Stimulated activated CD8-positive, alpha-beta memory T cell treated with anti-CD3 and anti-CD28 coated beads, Interleukin-4, amount 100 ng/mL, for 24 hours (primary cell): ENCODE measurements around the gene ADGRE2.
"Not testable (repeated sequence)": the region's sequence is repeated elsewhere in the genome, so short reads cannot be mapped to it uniquely, and the experiment has no call there.

ENCODE experiments used
- DNase-seq: peaks from one replicate; pipeline ENCODE4 v3.0.0-alpha.2; 2020; ENCODE audit warnings: low read depth

Gene ADGRE2

DNA sequence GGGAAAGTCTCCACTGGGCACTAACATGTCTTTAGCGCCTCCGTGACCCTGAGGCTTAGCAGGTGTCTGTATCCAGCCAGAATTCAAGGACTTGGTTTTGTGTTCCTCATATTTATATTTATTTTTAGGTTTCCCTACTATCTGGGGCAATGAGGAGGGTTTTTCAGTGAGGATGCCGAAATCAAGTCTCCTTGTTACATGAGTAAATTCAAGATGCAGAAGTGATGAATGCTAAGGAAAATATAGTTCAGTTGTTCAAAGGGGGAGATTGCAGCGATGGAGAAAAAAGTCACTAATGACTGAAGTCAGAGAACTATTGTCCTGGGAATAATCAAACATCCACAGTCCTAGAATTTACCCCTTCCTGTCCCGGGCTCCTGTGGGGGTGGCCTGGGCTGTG lies 791 bp upstream of the ADGRE2 start:
- no peak for DNase-seq

DNA sequence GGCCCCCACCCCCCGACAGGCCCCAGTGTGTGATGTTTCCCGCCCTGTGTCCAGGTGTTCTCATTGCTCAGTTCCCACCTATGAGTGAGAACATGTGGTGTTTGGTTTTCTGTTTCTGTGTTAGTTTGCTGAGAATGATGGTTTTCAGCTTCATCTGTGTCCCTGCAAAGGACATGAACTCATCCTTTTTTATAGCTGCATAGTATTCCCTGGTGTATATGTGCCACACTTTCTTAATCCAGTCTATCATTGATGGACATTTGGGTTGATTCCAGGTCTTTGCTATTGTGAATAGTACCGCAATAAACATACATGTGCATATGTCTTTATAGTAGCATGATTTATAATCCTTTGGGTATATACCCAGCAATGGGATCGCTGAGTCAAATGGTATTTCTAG lies 715 bp downstream of the ADGRE2 start:
- not testable (repeated sequence) for DNase-seq

DNA sequence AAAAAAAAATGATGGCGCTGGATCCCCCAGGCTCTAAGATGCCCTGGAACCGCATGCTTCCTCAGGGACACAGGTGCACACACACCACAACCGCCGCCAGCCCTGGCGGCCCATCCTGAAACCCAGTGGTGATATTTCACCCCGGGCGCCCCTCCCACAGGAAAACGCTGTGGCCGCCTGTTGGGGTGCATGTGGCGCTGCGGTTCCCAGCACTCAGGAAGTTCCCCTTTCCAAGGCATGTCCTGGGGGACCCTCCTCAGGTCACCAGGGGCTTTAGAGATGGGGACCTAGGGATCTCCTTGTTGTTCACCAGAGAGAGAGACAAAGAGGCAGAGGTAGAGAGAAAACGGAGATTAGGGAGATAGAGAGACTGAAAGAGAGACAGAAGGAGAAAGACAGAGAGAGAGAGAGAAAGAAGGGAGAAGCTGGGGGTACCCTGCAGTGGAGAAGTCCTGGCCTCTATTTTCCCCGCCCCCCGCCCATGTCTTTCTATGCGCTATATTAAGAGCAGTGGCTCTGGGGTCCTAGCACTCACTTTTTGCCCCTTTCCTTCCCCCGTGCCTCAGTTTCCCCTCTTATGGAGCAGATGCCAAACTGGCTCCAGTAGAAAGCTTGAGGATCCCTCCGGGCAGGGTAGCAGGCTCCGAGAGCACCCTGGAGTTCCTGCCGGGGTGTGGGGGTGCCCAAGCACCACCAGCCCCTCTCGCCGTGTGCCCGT lies 2.3 kb downstream of the ADGRE2 start:
- no peak for DNase-seq

DNA sequence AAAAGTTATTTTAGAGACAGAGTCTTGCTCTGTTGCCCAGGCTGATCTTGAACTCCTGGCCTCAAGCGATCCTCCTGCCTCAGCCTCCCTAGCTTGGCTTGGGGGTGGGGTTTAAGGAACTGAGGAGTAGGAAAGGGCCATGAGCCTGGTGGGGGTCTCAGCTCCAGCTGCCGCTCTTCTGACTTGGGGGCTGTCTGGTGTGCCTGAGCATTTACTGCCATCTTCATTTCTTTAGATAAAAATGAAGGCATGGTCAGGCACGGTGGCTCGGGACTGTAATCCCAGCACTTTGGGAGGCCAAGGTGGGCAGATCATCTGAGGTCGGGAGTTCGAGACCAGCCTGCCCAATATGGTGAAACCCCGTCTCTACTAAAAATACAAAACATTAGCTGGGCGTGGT lies 3.0 kb downstream of the ADGRE2 start:
- not testable (repeated sequence) for DNase-seq

DNA sequence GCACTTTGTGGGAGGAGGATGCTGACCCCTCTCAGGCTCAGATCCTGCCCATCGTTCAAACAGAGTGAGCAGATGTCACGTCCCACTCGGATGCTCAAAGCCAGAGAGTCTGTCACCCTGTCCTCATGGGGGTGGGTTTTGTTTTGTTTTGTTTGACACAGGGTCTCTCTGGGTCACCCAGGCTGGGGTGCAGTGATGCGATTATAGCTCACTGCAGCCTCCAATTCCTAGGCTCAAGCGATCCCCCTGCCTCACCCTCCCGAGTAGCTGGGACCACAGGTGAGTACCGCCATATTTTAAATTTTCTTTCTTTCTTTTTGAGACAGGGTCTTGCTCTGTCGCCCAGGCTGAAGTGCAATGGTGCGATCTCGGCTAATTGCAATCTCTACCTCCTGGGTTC lies 4.0 kb downstream of the ADGRE2 start:
- DNase-seq = no peak

DNA sequence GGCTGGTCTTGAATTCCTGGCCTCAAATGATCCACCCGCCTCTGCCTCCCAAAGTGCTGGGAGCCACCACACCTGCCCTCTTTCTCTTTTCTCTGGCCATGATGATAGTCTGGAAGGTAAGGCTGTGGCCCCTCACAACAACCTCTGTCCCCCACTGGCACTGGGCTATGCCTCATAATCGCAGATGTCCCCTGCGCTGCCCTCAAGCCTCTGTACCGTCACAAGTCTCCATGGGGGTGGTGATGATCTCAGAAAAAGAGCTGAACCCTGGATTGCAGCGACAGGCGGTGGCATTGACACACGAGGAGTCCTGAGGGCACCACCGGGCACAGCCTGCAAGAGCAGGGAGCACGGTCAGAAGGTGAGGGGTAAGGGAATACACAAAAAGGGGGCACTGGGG lies 4.6 kb downstream of the ADGRE2 start:
- not testable (repeated sequence) for DNase-seq

DNA sequence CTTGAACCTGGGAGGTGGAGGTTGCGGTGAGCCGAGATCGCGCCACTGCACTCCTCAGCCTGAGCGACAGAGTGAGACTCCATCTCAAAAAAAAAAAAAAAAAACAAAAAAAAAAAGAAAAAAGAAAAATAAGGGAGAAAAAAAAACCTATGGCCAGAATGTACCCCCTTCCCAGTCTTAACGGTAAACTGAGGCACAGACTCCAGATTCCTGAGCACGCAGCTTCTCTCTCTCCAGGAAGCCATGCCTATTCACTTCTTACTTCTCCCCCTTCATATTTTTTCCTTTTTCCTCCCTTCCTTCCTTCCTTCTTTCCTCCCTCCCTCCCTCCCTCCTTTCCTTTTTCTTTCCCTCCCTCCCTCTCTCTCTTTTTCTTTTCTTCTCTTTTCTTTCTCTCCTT lies 5.4 kb downstream of the ADGRE2 start:
- no peak for DNase-seq

DNA sequence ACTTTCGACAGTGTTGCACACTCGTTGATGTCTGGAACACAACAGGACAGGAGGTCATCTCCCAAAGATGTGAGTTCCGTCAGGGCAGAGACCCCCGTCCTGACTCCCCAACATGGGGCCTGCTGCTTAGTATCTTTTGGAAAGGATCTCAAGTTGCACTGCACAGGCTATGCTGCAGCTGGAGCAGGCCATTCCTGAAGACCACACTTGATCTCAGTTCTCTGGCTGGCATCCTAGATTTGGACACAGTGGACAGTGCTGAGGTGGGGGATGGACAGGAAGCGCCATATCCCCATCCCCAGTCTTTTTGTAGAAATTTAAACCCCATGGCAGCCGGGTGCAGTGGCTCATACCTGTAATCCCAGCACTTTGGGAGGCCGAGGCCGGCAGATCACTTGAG lies 5.9 kb downstream of the ADGRE2 start:
- no peak for DNase-seq

DNA sequence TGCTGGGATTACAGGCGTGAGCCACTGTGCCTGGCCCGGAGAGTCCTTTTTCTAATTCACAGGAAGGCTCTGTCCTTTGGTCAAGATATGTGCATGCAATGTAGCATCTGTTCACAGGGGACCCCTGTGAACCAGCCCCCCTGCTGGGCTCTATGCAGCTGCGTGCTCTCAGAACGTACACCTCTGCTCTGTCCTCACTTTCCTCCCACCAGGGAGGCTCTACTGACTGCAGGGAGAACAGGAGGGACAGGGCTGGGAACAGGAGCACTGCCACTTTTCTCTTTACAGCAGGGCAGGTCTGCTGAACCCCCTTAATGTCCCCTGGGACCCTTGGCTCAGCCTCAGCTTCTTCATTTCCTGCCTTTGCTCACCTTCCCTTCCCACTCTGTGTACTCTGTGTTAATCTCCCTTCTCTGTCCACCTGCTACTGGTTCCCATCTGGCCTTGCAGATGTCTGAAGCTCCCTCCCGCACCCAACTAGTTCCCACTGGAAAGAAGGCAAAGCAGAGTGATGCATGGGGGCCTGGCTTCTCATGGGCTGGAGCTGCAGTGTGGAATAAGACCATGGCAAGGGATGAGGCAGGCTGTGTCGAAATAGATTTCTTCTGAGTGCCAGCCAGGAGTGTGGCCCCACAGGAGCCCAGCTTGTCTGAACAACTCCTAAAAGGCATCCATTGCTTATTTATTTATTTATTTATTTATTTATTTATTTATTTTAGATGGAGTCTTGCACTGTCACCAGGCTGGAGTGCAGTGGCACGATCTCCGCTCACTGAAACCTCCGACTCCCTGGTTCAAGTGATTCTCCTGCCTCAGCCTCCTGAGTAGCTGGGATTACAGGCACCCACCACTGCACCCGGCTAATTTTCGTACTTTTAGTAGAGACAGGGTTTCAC lies 7.2 kb downstream of the ADGRE2 start:
- no peak for DNase-seq

DNA sequence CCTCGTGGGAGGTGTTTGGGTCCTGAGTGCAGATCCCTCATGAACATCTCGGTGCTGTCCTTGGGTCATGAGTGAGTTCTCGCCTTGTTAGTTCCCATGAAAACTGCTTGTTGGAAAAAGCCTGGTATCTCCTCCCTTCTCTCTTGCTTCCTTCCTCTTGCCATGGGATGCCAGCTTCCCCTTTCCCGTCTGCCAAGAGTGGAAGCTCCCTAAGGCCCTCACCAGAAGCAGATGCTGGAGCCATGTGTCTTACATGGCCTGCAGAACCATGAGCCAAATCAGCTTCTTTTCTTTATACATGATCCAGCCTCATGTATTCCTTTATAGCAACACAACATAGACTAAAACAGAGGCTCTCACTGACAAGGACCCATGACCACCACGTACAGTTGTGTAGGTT lies 8.2 kb downstream of the ADGRE2 start:
- DNase-seq = no peak

DNA sequence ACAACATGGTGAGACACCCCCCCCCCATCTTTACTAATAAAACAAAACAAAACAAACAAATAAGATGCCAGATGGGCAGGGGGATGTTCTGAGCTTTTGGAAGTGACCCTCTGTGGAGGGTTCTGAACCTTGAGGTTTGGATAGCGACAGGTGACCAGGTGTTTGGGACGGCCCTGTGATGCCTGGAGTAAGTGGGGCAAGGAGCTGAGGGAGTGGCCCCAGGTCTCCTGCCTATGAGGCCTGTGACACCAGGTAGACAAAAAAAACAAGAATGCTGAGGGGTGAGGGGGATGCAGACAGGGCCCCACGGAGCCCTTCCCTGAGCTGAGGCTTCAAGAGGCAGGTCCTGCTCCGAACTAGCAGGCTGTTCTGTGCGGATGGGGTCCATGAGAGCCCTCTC lies 9.2 kb downstream of the ADGRE2 start:
- DNase-seq = no peak

DNA sequence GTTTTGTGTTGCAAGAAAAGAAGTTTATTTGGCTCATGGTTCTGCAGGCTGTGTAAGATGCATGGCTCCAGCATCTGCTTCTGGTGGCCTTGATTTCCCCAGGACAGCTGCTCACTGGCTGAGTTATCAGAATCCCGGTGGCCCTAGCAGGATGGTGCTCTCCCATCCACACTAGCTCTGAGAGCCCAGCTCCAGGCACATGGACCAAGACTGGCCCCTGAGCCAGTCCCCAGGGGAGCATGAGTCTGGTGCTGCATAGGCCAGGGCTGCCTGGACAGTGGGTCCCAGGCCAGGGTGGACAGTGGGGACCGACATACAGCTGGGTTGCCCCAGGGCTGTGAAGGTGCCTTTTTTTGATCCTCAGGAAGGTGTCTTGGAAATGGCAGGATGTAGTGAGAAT lies 10.4 kb downstream of the ADGRE2 start:
- no peak for DNase-seq

DNA sequence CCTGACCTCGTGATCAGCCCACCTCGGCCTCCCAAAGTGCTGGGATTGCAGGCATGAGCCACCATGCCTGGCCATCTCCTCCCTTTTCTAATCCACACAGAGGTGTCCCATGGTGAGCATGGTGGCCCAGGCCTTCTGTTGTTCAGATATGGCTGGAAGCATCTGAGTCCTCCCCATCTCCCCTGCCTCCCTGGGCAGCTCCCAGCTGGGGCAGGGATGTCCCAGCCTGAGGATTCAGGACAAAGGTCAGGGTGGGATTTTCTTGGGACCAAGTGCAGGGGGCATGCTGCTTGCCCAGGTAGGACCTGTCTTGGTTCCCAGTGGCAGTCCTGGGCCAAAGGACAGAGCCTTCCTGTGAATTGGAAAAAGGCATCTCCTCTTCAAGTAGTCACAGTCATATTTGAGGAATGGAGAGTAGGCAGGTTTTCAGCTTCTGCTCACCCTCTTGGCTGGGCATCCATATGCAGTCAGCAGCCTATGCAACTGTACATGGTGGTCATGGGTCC lies 10.8 kb downstream of the ADGRE2 start:
- no peak for DNase-seq

DNA sequence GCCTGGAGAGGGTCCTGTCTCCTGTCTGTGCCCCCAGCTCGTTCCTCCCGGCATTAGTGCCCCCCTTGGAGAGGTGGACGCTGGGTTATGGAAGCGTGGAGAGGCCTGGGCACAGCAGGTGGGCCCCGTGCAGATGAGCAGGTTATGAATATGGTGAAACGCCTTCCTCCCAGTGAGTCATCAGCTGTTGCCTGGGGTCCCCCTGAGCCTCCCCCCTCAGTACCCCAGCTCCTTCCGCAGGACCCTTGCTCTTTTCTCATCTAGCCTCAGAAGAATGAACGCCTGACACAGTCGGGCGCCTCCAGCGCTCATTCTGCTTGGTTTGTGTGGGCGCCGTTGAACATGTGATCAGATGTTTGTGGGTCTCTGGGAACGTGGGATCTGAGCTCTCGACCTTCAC lies 12.5 kb downstream of the ADGRE2 start:
- not testable (repeated sequence) for DNase-seq

DNA sequence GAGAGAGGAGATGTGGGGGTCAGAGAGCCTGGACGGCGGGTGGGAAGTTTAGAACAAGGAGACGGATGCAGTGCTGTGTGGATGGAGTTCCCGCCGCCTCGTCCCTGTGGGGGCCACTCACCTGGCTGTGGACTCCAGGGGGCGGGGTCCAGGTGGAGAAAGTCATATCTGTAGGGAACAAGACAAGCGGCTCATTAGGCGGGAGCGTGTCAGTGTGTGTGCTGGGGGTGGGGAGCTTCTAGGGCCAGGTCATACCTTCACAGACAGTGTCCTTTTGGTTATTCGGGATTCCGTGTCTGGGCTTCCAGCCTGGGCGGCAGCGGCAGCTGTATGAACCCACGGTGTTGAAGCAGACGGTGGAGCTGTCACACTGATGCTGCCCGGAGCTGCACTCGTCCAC lies 13.0 kb downstream of the ADGRE2 start:
- DNase-seq = not testable (repeated sequence)

DNA sequence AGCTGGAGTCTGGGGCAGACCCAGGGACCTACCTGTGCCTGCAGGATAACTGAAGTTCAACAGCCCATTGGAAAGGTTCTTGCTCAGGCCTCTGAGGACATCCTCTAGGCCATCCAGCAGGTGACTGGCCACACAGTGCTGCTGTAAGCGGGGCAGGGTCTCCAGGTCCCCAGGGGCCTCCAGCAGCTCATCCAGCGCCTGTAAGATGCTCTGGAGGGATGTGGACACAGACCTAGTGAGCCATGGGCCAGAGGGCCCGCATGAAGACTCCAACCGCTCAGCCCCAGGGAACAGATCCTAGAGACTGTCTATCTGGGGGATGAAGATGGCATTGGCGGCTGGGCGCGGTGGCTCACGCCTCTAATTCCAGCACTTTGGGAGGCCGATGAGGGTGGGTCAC lies 14.0 kb downstream of the ADGRE2 start:
- DNase-seq = no peak

DNA sequence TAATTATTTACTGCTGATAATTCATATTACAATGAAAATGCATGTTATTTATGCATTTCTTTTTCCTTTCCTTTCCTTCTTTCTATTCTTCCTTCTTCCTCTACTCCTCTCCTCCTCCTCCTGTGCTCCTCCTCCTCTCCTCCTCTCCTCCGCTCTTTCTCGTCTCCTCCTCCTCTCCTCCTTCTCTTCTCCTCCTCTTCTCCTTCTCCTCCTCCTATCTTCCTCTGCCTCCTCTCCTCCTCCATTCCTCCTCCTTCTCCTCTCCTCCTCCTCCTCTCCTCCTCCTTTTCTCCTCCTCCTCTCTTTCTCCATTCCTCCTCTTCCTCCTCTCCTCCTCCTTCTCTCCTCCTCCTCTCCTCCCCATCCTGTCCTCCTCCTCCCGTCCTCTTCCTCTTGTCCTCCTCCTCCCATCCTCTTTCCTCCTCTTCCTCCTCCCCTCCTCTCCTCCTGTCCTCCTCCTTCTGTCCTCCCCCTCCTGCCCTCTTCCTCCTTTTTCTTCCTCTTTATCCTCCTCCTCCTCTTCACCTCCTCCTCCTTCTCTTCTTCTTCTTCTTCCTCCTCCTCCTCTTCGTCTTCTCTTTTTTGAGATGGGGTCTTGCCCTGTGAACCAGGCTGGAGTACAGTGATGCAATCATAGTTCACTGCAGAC lies 14.7 kb downstream of the ADGRE2 start:
- no peak for DNase-seq

DNA sequence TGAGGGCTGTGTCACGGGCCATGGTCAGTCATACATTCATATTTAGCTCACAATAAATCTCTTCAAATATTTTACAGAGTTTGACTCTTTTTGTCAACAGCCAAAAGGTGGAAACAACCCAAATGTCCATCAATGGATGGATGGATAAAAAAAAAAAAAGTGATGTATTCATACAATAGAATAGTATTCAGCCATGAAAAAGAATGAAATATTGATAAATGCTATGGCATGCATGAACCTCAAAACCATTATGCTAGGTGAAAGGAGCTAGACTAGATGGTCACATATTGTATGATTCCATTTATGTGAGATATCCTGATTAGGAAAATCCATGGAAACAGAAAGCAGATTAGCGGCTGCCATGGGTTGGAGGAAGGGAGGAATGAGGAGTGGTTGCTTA lies 16.2 kb downstream of the ADGRE2 start:
- no peak for DNase-seq

DNA sequence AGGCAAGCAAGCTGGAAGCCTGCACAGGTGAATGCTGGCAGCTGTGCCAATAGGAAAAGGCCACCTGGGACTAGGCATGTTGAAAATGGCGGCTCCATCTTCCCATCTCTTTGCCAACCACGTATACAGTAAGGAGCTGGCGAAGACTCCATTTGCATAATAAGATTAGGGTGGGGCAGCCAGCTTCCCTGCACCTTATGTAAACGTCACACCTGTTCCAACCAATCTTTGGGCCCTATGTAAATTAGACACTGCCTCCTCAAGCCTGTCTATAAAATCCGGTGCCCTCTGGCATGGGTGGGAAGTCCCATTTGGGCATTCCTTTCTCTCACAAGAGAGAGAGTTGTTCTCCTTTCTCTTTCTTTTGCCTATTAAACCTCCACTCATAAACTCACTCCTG lies 16.8 kb downstream of the ADGRE2 start:
- DNase-seq = no peak

DNA sequence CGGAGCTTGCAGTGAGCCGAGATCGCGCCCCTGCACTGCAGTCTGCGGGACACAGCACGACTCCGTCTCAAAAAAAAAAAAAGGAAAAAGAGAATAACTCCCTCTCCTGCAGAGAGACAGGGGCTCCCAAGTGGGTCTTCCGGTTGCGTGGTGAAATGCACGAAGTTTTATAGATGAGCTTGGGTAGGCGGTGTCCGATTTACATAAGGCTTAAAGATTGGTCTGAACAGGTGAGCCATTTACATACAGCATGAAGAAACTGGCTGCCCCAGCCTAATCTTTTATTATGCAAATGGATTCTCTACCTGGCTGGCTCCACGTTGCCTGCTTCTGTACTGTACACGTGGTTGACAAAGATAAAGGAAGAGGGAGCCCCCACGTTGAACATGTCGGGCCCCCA lies 19.5 kb downstream of the ADGRE2 start:
- DNase-seq = no peak

DNA sequence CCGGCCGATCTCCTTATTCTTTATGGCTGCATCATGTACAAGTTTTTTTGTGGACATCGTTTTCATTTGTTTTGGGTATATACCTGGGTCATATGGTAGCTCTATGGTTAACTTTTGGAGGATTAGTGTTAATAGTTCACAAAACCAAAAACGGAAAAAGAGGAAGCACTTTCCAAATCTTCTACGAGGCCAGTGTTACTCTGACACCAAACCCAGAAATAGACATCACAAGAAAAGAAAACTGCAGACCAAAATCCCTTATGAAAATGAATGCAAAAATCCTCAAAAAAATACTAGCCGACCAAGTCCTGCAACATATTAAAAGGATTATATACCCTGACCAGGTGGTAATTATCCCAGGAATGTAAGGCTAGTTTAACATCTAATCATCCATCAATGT lies 29.8 kb downstream of the ADGRE2 start:
- no peak for DNase-seq

DNA sequence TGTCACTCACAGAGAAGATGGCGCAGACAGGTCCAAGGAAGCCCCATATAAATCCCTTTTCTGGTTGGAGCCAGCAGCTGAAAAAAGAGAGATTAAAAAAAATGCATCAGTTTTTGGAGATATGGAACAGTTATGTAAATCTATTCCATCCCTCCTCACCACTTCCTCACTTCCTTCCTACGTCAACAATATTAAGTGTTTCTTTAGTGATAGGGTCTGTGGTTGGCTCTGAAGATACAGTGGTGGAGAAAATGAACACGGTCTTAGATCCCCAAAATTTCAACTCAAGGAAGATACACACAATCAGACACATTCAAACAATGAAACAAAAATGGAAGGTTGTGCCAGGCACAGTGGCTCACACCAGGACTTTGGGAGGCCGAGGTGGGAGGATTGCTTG lies 31.5 kb downstream of the ADGRE2 start:
- no peak for DNase-seq

DNA sequence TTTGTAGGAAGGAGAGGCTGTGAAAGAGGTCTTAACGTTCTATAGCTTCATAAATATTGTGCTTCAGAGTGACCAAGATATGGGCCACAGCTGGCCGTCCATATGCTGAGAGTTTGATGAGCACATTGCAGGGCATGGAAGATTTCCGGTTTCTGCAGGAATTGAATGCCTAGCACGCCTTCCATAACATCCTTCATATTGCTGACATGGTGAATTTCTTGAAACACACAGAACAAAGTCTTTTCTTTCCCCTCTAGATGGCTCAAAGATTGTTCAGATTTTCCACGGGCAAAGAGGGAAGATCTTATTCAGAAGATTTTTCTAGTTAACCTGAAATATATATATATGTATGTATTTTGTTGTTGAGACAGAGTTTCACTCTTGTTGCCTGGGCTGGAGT lies 42.4 kb downstream of the ADGRE2 start:
- no peak for DNase-seq
